Gastrocnemius medialis (tissue), 4 donors: ENCODE data around the gene PTPN11. TPM values are rescaled to one million over a fixed set of nuclear protein-coding genes. Genes with fewer than 3 reads are reported as not detected.

ENCODE experiments used
- ATAC-seq, 2 donors: fragments of 150-250 bp; one replicate each; pipeline ENCODE4 v1.9.1; 2016
- DNase-seq, 2 donors: peaks; one replicate each; pipeline ENCODE4 v3.0.0-alpha.2; 2019
- H3K27ac ChIP-seq, 4 donors: fragments of 200-600 bp; sonication (generic); 1 replicate in 1 of 4; 2 replicates in 3 of 4; pipeline ENCODE4 v1.5.1; 2016 to 2018; ENCODE audit warnings: mild to moderate bottlenecking in 2 of 4, moderate library complexity in 1 of 4
- H3K27me3 ChIP-seq, 3 donors: fragments of 200-600 bp; sonication (generic) in 2 of 3; 1 replicate in 1 of 3; 2 replicates in 2 of 3; pipeline versions ENCODE4 v1.5.1 to v1.6.0; 2016 to 2019; ENCODE audit warnings: mild to moderate bottlenecking in 1 of 3, moderate library complexity in 1 of 3
- H3K36me3 ChIP-seq, 2 donors: fragments of 200-600 bp; sonication (generic) in 1 of 2; one replicate each; pipeline ENCODE4 v1.5.1; 2017 to 2018
- H3K4me1 ChIP-seq, 2 donors: fragments of 200-600 bp; sonication (generic) in 1 of 2; one replicate each; pipeline ENCODE4 v1.5.1; 2016 to 2017; ENCODE audit warnings: mild to moderate bottlenecking in 2 of 2
- H3K4me3 ChIP-seq, 4 donors: fragments of 200-600 bp; sonication (generic) in 3 of 4; 1 replicate in 1 of 4; 2 replicates in 3 of 4; pipeline ENCODE4 v1.5.1; 2016 to 2019; ENCODE audit warnings: mild to moderate bottlenecking in 2 of 4
- H3K9me3 ChIP-seq, 3 donors: fragments of 200-600 bp; sonication (generic) in 2 of 3; 1 replicate in 1 of 3; 2 replicates in 2 of 3; pipeline ENCODE4 v1.5.1; 2016 to 2019
- POLR2A ChIP-seq, 2 donors: fragments of 450-650 bp; IDR thresholded peaks; one replicate each; pipeline ENCODE4 v1.6.1; 2017; ENCODE audit warnings: antibody characterized with exemption in 2 of 2, mild to moderate bottlenecking in 2 of 2, moderate library complexity in 2 of 2
- in situ Hi-C, 4 donors: fragments of 200-750 bp; cut with MboI; loops; one replicate each; pipeline versions ENCODE4 v1.15.0 to v1.8.0; 2017; ENCODE audit warnings: low sequenced_read_pairs in 4 of 4
- intact Hi-C: fragments of 100-400 bp; cut with DNase I; formaldehyde crosslinking; loops from one replicate; pipeline ENCODE4 v1.15.1; 2023; ENCODE audit warnings: low total_unique reads
- total RNA-seq, 4 donors: library from RNA; depleted of rRNA; stranded (reverse); fragments of >200 nt; gene quantifications; one replicate each; pipeline versions ENCODE4 v1.1.0 to v1.2.3, GENCODE V29; 2016
- TF ChIP-seq, protein P1 (sequence below), 5 experiments: fragments of 450-650 bp in 3 of 5; fragments of 200-600 bp in 2 of 5; sonication (generic) in 2 of 5; IDR thresholded peaks in 4 of 5; conservative IDR thresholded peaks in 1 of 5; 1 replicate in 4 of 5; 2 replicates in 1 of 5; pipeline ENCODE4 v1.5.1; 2016 to 2019; ENCODE audit warnings: antibody characterized with exemption in 5 of 5, mild to moderate bottlenecking in 3 of 5, moderate library complexity in 3 of 5

The PTPN11 gene
- total RNA-seq, 4 donors from 2014 or later = 112 to 235 (median 163) TPM

DNA sequence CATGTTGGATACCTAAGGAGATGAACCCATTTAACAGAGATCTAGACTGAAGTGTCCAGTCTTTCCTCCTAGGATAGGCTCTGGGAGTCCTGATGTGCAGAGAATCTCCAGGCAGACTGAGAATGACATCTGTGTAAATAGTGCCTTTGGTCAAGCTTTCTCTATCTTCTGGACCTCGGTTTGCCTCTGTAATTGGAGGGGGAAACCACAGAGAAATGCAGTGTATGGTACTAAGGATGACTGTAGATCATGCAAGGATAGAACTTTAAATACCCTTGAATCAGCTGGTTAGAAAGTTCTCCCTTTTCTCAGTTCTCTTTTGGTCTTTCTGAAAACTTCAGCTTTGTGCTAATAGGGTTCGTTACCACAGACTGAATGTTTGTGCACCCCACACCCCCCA, 112.2 kb downstream of the PTPN11 start:
- Histone ChIP-seq H3K4me3 (no peak overlapping the region), H3K27ac (no peak overlapping the region), H3K9me3 (no peaks in the 10 kb centered on the region), H3K36me3 (no peaks in the 10 kb centered on the region), H3K4me1 (no peaks in the 10 kb centered on the region), H3K27me3 (no peaks in the 10 kb centered on the region)
- in situ Hi-C loops = no loop called here
- ATAC-seq (no peak), DNase-seq (no peak)
- no peak for TF ChIP-seq POLR2A (IDR thresholded peaks at IDR 0.05)
- TF ChIP-seq, protein P1, sequence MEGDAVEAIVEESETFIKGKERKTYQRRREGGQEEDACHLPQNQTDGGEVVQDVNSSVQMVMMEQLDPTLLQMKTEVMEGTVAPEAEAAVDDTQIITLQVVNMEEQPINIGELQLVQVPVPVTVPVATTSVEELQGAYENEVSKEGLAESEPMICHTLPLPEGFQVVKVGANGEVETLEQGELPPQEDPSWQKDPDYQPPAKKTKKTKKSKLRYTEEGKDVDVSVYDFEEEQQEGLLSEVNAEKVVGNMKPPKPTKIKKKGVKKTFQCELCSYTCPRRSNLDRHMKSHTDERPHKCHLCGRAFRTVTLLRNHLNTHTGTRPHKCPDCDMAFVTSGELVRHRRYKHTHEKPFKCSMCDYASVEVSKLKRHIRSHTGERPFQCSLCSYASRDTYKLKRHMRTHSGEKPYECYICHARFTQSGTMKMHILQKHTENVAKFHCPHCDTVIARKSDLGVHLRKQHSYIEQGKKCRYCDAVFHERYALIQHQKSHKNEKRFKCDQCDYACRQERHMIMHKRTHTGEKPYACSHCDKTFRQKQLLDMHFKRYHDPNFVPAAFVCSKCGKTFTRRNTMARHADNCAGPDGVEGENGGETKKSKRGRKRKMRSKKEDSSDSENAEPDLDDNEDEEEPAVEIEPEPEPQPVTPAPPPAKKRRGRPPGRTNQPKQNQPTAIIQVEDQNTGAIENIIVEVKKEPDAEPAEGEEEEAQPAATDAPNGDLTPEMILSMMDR (IDR thresholded peaks at IDR 0.05 in 4 of 5, conservative IDR thresholded peaks at IDR 0.05 in 1 of 5) = no peak
- intact Hi-C loops = no loop called here

- no peaks in the 10 kb centered on the region for H3K36me3 ChIP-seq
- in situ Hi-C loops (no loop called here), intact Hi-C loops (no loop called here)
- DNase-seq = no peak
- H3K9me3 ChIP-seq = no peaks in the 10 kb centered on the region
- ATAC-seq = no peak
- no peak overlapping the region for H3K27ac ChIP-seq
- H3K4me3 ChIP-seq = no peak overlapping the region
- no peaks in the 10 kb centered on the region for H3K27me3 ChIP-seq
- no peaks in the 10 kb centered on the region for H3K4me1 ChIP-seq
- TF ChIP-seq, protein P1 (IDR thresholded peaks at IDR 0.05 in 4 of 5, conservative IDR thresholded peaks at IDR 0.05 in 1 of 5) = no peak
- TF ChIP-seq POLR2A (IDR thresholded peaks at IDR 0.05) = no peak
These were observed 113.4 kb downstream of the PTPN11 start for GRCh38 chr12:112532106-112532505.

- Histone ChIP-seq H3K36me3 (no peaks in the 10 kb centered on the region), H3K4me1 (no peaks in the 10 kb centered on the region), H3K4me3 (no peak overlapping the region), H3K27me3 (no peaks in the 10 kb centered on the region), H3K27ac (no peak overlapping the region), H3K9me3 (no peaks in the 10 kb centered on the region)
- no peak for TF ChIP-seq POLR2A (IDR thresholded peaks at IDR 0.05)
- TF ChIP-seq, protein P1 (IDR thresholded peaks at IDR 0.05 in 4 of 5, conservative IDR thresholded peaks at IDR 0.05 in 1 of 5) = no peak
- in situ Hi-C loops = no loop called here
- DNase-seq = no peak
- no peak for ATAC-seq
- intact Hi-C loops = no loop called here
These were observed 114.8 kb downstream of the PTPN11 start for GRCh38 chr12:112533528-112533927.

- DNase-seq (no peak), ATAC-seq (no peak)
- Histone ChIP-seq H3K9me3 (no peaks in the 10 kb centered on the region), H3K4me1 (no peaks in the 10 kb centered on the region), H3K27ac (no peak overlapping the region), H3K27me3 (no peaks in the 10 kb centered on the region), H3K4me3 (no peak overlapping the region), H3K36me3 (no peaks in the 10 kb centered on the region)
- intact Hi-C loops (no loop called here), in situ Hi-C loops (no loop called here)
- TF ChIP-seq POLR2A (IDR thresholded peaks at IDR 0.05) = no peak
- TF ChIP-seq, protein P1 (IDR thresholded peaks at IDR 0.05 in 4 of 5, conservative IDR thresholded peaks at IDR 0.05 in 1 of 5) = no peak
These were observed 116.3 kb downstream of the PTPN11 start for GRCh38 chr12:112535017-112535416.

- intact Hi-C loops (no loop called here), in situ Hi-C loops (no loop called here)
- Histone ChIP-seq H3K4me3 (no peak overlapping the region), H3K9me3 (no peaks in the 10 kb centered on the region), H3K36me3 (no peaks in the 10 kb centered on the region), H3K27ac (no peak overlapping the region), H3K27me3 (no peaks in the 10 kb centered on the region), H3K4me1 (no peaks in the 10 kb centered on the region)
- DNase-seq = no peak
- no peak for ATAC-seq
- TF ChIP-seq, protein P1 (IDR thresholded peaks at IDR 0.05 in 4 of 5, conservative IDR thresholded peaks at IDR 0.05 in 1 of 5) = no peak
- no peak for TF ChIP-seq POLR2A (IDR thresholded peaks at IDR 0.05)
These were observed 117.1 kb downstream of the PTPN11 start for GRCh38 chr12:112535637-112536366.
